RWPE2 (cell line): Measurements from ENCODE around the gene PSORS1C1.
A peak's percentile ranks its signal among the peaks of the same experiment; 100 is the strongest.

ENCODE experiments used
- ATAC-seq: fragments of 200-7000 bp; cut with Tn5 transposase; 3 replicates; pipeline ENCODE4 v1.9.1; 2021; ENCODE audit warnings: low read depth
- DNase-seq: peaks from one replicate; pipeline ENCODE4 v3.0.0-alpha.2; 2020; ENCODE audit warnings: low spot score
- H3K27ac ChIP-seq: fragments of 450-650 bp; 2 replicates; pipeline ENCODE4 v1.5.1; 2017; ENCODE audit warnings: mild to moderate bottlenecking; ENCODE audit not compliant: poor library complexity, severe bottlenecking
- H3K27me3 ChIP-seq: fragments of 250-450 bp; sonication (Bioruptor Pico); 2 replicates; pipeline ENCODE4 v1.5.1; 2021; ENCODE audit warnings: mild to moderate bottlenecking, moderate library complexity; ENCODE audit not compliant: insufficient read depth, poor library complexity, severe bottlenecking
- H3K36me3 ChIP-seq: fragments of 250-450 bp; sonication (Bioruptor Pico); 2 replicates; pipeline ENCODE4 v1.5.1; 2020; ENCODE audit warnings: low read depth, mild to moderate bottlenecking, moderate library complexity
- H3K4me1 ChIP-seq: fragments of 250-450 bp; sonication (Bioruptor Pico); 2 replicates; pipeline ENCODE4 v1.5.1; 2021; ENCODE audit warnings: mild to moderate bottlenecking, moderate library complexity; ENCODE audit not compliant: insufficient read depth, poor library complexity, severe bottlenecking
- H3K4me3 ChIP-seq: fragments of 250-450 bp; sonication (Bioruptor Pico); 2 replicates; pipeline ENCODE4 v1.5.1; 2021; ENCODE audit warnings: mild to moderate bottlenecking, moderate library complexity; ENCODE audit not compliant: severe bottlenecking
- H3K9me3 ChIP-seq: fragments of 250-450 bp; sonication (Bioruptor Pico); 2 replicates; pipeline ENCODE4 v1.5.1; 2021; ENCODE audit warnings: mild to moderate bottlenecking, moderate library complexity; ENCODE audit not compliant: severe bottlenecking
- CTCF ChIP-seq: fragments of 450-650 bp; IDR thresholded peaks from one replicate; pipeline ENCODE4 v1.5.1; 2017; ENCODE audit warnings: mild to moderate bottlenecking, moderate library complexity; ENCODE audit not compliant: poor library complexity, severe bottlenecking

The PSORS1C1 gene

DNA sequence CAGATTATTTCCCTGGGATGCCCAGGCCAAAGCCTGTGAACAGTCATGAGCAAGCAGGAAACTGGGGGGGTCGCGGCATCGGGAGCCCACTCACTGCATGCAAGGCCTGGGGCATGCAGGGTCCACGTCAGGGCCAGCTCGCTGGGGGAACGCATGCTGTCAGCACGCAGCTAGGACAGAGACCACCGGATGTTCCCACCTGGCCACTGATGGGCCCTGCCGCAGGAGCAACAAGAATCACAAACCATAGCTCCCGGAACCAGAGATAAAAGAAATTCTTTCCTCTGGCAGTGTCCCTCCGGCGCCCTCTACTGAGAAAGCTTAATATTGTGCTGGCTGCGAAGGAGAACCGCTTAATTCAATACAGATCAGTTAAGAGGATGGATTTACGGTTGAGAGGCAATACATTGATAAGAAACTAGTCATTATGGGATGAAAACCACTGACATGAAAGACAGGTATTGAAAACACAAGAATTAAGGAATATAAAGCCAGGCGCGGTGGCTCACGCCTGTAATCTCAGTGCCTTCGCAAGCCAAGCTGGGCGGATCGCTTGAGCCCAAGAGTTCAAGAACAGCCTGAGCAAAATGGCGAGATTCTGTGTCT, 34.8 kb upstream of the PSORS1C1 start:
- no peaks in the 10 kb centered on the region for H3K9me3 ChIP-seq
- TF ChIP-seq CTCF, result peak; percentile 95
- DNase-seq, result no peak
- no peaks in the 10 kb centered on the region for H3K4me1 ChIP-seq
- no peaks in the 10 kb centered on the region for H3K27me3 ChIP-seq
- peak; percentile 71 for ATAC-seq
- no peaks in the 10 kb centered on the region for H3K36me3 ChIP-seq
- no peak overlapping the region for H3K27ac ChIP-seq
- no peak overlapping the region for H3K4me3 ChIP-seq

- H3K27me3 ChIP-seq, result no peaks in the 10 kb centered on the region
- no peak overlapping the region for H3K27ac ChIP-seq
- H3K9me3 ChIP-seq, result no peaks in the 10 kb centered on the region
- H3K4me1 ChIP-seq, result peaks cover 5% of the 10 kb centered on the region
- ATAC-seq (no peak), DNase-seq (no peak)
- H3K36me3 ChIP-seq, result no peaks in the 10 kb centered on the region
- H3K4me3 ChIP-seq, result no peak overlapping the region
- no peak for TF ChIP-seq CTCF
Observed at GRCh38 chr6:31081872-31082271, 32.7 kb upstream of the PSORS1C1 start.

DNA sequence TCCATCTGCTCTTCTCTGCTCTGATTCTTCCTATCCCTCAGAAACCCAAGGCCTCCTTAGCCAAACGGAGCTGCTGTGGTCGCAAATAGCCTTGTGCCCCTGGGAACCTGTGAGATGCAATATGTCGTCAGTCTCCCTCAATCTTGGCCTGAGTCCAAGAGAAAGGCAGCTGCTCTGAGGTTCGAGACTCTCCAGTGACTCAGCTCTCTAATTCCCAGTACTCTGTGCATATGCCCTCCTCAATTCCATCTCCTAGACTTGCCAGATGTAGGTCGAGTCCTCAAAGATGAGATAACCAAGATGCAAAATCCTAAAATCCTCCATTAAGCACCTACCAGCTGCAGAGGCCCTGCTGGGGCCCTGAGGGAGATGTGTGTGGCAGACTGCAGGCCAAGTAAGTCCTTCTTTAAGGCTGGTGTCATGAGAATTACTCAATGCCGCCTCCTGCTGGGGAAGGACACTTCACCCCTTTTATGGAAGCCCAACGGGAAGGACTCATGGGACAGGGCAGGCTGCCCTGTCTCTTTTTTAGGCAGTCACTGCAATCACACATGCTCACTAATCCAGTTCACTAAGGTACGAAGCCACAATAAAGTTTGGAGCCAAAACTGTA, 30.8 kb upstream of the PSORS1C1 start:
- Histone ChIP-seq H3K9me3 (no peaks in the 10 kb centered on the region), H3K27me3 (no peaks in the 10 kb centered on the region), H3K4me1 (peaks cover 12% of the 10 kb centered on the region), H3K36me3 (no peaks in the 10 kb centered on the region), H3K27ac (no peak overlapping the region), H3K4me3 (no peak overlapping the region)
- DNase-seq, result no peak
- no peak for ATAC-seq
- no peak for TF ChIP-seq CTCF

DNA sequence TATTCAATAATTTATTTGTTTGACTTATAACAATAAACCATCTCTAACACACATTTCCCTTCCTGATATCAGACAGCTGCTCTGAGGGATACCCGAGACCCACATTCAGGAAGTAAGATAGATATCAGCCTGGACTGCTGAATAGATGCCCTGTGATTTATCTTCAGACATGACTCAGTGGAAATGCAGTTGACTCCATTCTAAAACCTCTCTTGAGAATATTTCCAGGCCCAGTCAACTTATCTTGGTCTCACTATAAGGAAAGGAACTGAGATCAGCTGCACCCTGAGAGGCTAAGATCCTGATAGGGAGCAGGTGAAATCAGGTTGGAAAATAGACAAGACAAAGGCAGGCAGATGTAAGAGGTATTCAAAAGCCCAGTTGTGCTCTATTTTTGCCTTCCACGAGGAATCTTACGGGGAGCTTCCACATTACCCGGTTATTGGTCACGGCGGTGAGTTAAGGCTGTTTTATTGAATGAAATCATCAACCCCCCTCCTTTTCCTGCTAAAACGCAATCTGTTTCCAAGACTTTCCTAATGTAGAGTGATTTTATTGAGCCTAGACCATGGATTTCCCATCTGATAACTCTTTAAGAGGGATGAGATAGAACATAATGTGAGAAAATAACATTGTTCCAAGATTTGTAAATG, 27.7 kb upstream of the PSORS1C1 start:
- peak; percentile 61 for ATAC-seq
- Histone ChIP-seq H3K4me3 (no peak overlapping the region), H3K9me3 (no peaks in the 10 kb centered on the region), H3K27ac (peak overlapping the region; percentile 73), H3K36me3 (no peaks in the 10 kb centered on the region), H3K4me1 (peaks cover 12% of the 10 kb centered on the region), H3K27me3 (no peaks in the 10 kb centered on the region)
- TF ChIP-seq CTCF, result no peak
- DNase-seq, result no peak
